HEK293T (cell line): ENCODE data around the gene DNAH8.

Experiments
- ARNT ChIP-seq: fragments of 450-650 bp; IDR thresholded peaks from 2 replicates; pipeline ENCODE4 v1.6.1; 2017; ENCODE audit warnings: mild to moderate bottlenecking
- BHLHE40 ChIP-seq: fragments of 450-650 bp; IDR thresholded peaks from 2 replicates; pipeline ENCODE4 v1.6.1; 2016; ENCODE audit warnings: mild to moderate bottlenecking, moderate library complexity, borderline replicate concordance
- ELF4 ChIP-seq: fragments of 450-650 bp; IDR thresholded peaks from 2 replicates; pipeline ENCODE4 v1.6.1; 2017; ENCODE audit warnings: antibody characterized with exemption
- FOXA1 ChIP-seq: fragments of 450-650 bp; IDR thresholded peaks from 2 replicates; pipeline ENCODE4 v1.6.1; 2016; ENCODE audit warnings: mild to moderate bottlenecking
- FOXK2 ChIP-seq: fragments of 450-650 bp; IDR thresholded peaks from 2 replicates; pipeline ENCODE4 v1.6.1; 2016; ENCODE audit warnings: mild to moderate bottlenecking
- HDGF ChIP-seq: fragments of 450-650 bp; IDR thresholded peaks from 2 replicates; pipeline ENCODE4 v1.6.1; 2017; ENCODE audit warnings: antibody characterized with exemption, borderline replicate concordance
- L3MBTL2 ChIP-seq: fragments of 450-650 bp; conservative IDR thresholded peaks from 2 replicates; pipeline ENCODE4 v1.6.1; 2016; ENCODE audit warnings: mild to moderate bottlenecking
- NFRKB ChIP-seq: fragments of 450-650 bp; IDR thresholded peaks from 2 replicates; pipeline ENCODE4 v1.6.1; 2016; ENCODE audit warnings: mild to moderate bottlenecking, moderate library complexity
- SP1 ChIP-seq: fragments of 450-650 bp; IDR thresholded peaks from 2 replicates; pipeline ENCODE4 v1.6.1; 2017
- SUZ12 ChIP-seq: fragments of 450-650 bp; IDR thresholded peaks from 2 replicates; pipeline ENCODE4 v1.6.1; 2016; ENCODE audit warnings: mild to moderate bottlenecking
- TARDBP ChIP-seq: fragments of 450-650 bp; IDR thresholded peaks from 2 replicates; pipeline ENCODE4 v1.6.1; 2016
- ZNF384 ChIP-seq: fragments of 450-650 bp; IDR thresholded peaks from 2 replicates; pipeline ENCODE4 v1.6.1; 2016

GRCh38 chr6:39004801-39005200, 289.7 kb downstream of the DNAH8 start:
- TF ChIP-seq NFRKB (no peak), L3MBTL2 (no peak), TARDBP (no peak), ARNT (no peak), ELF4 (no peak), SP1 (no peak), FOXA1 (no peak), SUZ12 (no peak), ZNF384 (no peak), HDGF (no peak), BHLHE40 (no peak), FOXK2 (no peak)
